IMR-90 (cell line): ENCODE results near the gene IGF1. TPM values are rescaled to one million over a fixed set of nuclear protein-coding genes. Genes with fewer than 3 reads are reported as not detected.

Experiments used
- ATAC-seq: fragments of 200-7000 bp; cut with Tn5 transposase; 2 replicates; pipeline ENCODE4 v1.9.1; 2020; ENCODE audit warnings: low read depth, mild to moderate bottlenecking, moderate library complexity
- BruUV-seq: library from RNA; stranded (reverse); fragments of 400-500 nt; replicated peaks from 2 replicates; lab custom pipeline; 2021; lab: Mats Ljungman, UMichigan
- CTCF ChIA-PET: fragments of 300-600 bp; formaldehyde crosslinking; extraction: SDS; loops from one replicate; lab custom pipeline; 2021; ENCODE audit warnings: antibody characterized with exemption; lab: Yijun Ruan, JAX
- POLR2A ChIA-PET: fragments of 300-600 bp; sonication (Branson Sonifier 250); formaldehyde crosslinking; loops from one replicate; lab custom pipeline; 2022; ENCODE audit warnings: antibody characterized with exemption; ENCODE audit not compliant: unreplicated experiment; lab: Charles Lee
- DNase-seq: peaks from one replicate; pipeline ENCODE4 v3.0.0; 2013
- H2AFZ ChIP-seq: replicated peaks from 2 replicates; pipeline ENCODE3; 2013; ENCODE audit warnings: low read length, mild to moderate bottlenecking; ENCODE audit not compliant: poor library complexity
- H2AK5ac ChIP-seq: 2 replicates; pipeline ENCODE4 v1.6.1; 2013; ENCODE audit warnings: low read depth, low read length, inconsistent platforms
- H2AK9ac ChIP-seq: replicated peaks from 2 replicates; pipeline ENCODE3; 2013; ENCODE audit warnings: mild to moderate bottlenecking, low read depth, low read length, moderate library complexity; ENCODE audit not compliant: poor library complexity
- H2BK120ac ChIP-seq: 2 replicates; pipeline ENCODE4 v1.6.1; 2013; ENCODE audit warnings: low read depth, low read length, inconsistent platforms
- H2BK15ac ChIP-seq: 3 replicates; pipeline ENCODE4 v1.6.1; 2013; ENCODE audit warnings: low read depth, low read length, inconsistent platforms
- H2BK20ac ChIP-seq: 2 replicates; pipeline ENCODE4 v1.6.1; 2013; ENCODE audit warnings: low read depth, mild to moderate bottlenecking, inconsistent platforms, low read length, moderate library complexity
- H2BK5ac ChIP-seq: 2 replicates; pipeline ENCODE4 v1.6.1; 2013; ENCODE audit warnings: mild to moderate bottlenecking, low read depth, low read length, inconsistent platforms; ENCODE audit not compliant: poor library complexity, severe bottlenecking
- H3K14ac ChIP-seq: replicated peaks from 2 replicates; pipeline ENCODE4 v1.6.1; 2013; ENCODE audit warnings: low read depth, low read length, inconsistent platforms
- H3K18ac ChIP-seq: 2 replicates; pipeline ENCODE4 v1.6.1; 2013; ENCODE audit warnings: low read depth, low read length, control low read depth
- H3K23ac ChIP-seq: 2 replicates; pipeline ENCODE4 v1.6.1; 2013; ENCODE audit warnings: low read depth, low read length, inconsistent platforms
- H3K27ac ChIP-seq: 2 replicates; pipeline ENCODE4 v1.5.1; 2013; ENCODE audit warnings: mild to moderate bottlenecking, control low read depth, low read length; ENCODE audit not compliant: insufficient read depth
- H3K27me3 ChIP-seq: 2 replicates; pipeline ENCODE4 v1.6.1; 2013; ENCODE audit warnings: low read length; ENCODE audit not compliant: control insufficient read depth, insufficient read depth
- H3K36me3 ChIP-seq: 2 replicates; pipeline ENCODE4 v1.6.1; 2013; ENCODE audit warnings: low read length, mixed read lengths; ENCODE audit not compliant: control insufficient read depth, insufficient read depth
- H3K4ac ChIP-seq: 2 replicates; pipeline ENCODE4 v1.6.1; 2013; ENCODE audit warnings: low read depth, low read length, inconsistent platforms
- H3K4me1 ChIP-seq: 2 replicates; pipeline ENCODE4 v1.6.1; 2013; ENCODE audit warnings: low read length, mixed read lengths; ENCODE audit not compliant: control insufficient read depth, insufficient read depth
- H3K4me2 ChIP-seq: 2 replicates; pipeline ENCODE4 v1.6.1; 2013; ENCODE audit warnings: low read depth, mild to moderate bottlenecking, control low read depth, low read length, moderate library complexity
- H3K4me3 ChIP-seq: 2 replicates; pipeline ENCODE4 v1.5.1; 2013; ENCODE audit warnings: low read depth, mild to moderate bottlenecking, control low read depth, low read length, moderate library complexity; ENCODE audit not compliant: insufficient read depth
- H3K56ac ChIP-seq: 2 replicates; pipeline ENCODE4 v1.6.1; 2013; ENCODE audit warnings: low read length, inconsistent platforms; ENCODE audit not compliant: insufficient read depth; ENCODE audit errors: extremely low read depth
- H3K79me1 ChIP-seq, 2 experiments: 2 replicates each; pipeline ENCODE4 v1.6.1; 2013; ENCODE audit warnings: low read length in 2 of 2, inconsistent platforms in 1 of 2, low read depth in 1 of 2
- H3K9ac ChIP-seq: 2 replicates; pipeline ENCODE4 v1.6.1; 2013; ENCODE audit warnings: low read depth, low read length, control low read depth
- H3K9me1 ChIP-seq: 2 replicates; pipeline ENCODE4 v1.6.1; 2013; ENCODE audit warnings: low read length, inconsistent platforms; ENCODE audit not compliant: insufficient read depth
- H3K9me3 ChIP-seq: 2 replicates; pipeline ENCODE4 v1.6.1; 2013; ENCODE audit warnings: low read length; ENCODE audit not compliant: control insufficient read depth, insufficient read depth
- H4K20me1 ChIP-seq: 2 replicates; pipeline ENCODE4 v1.6.1; 2013; ENCODE audit warnings: low read length, inconsistent platforms; ENCODE audit not compliant: insufficient read depth
- H4K5ac ChIP-seq: 2 replicates; pipeline ENCODE4 v1.6.1; 2013; ENCODE audit warnings: mild to moderate bottlenecking, low read depth, low read length, control low read depth
- H4K8ac ChIP-seq, 2 experiments: 2 replicates each; pipeline ENCODE4 v1.6.1; 2013; ENCODE audit warnings: low read depth in 2 of 2, low read length in 2 of 2, control low read depth in 1 of 2, inconsistent platforms in 1 of 2
- H4K91ac ChIP-seq: 2 replicates; pipeline ENCODE4 v1.6.1; 2013; ENCODE audit warnings: low read depth, low read length, inconsistent platforms; ENCODE audit not compliant: insufficient read depth
- BHLHE40 ChIP-seq: fragments of 150-350 bp; IDR thresholded peaks from 2 replicates; pipeline ENCODE4 v1.6.1; 2016; ENCODE audit warnings: mild to moderate bottlenecking, low read depth, low read length
- CEBPB ChIP-seq: IDR thresholded peaks from 2 replicates; pipeline ENCODE4 v1.6.1; 2012; ENCODE audit warnings: low read depth, low read length, improper control_type of control experiment
- CHD1 ChIP-seq: IDR thresholded peaks from 2 replicates; pipeline ENCODE4 v1.6.1; 2012; ENCODE audit warnings: low read depth, low read length, improper control_type of control experiment
- FOS ChIP-seq: fragments of 150-350 bp; IDR thresholded peaks from 2 replicates; pipeline ENCODE4 v1.6.1; 2016; ENCODE audit warnings: low read depth, low read length
- MAFK ChIP-seq: IDR thresholded peaks from 2 replicates; pipeline ENCODE4 v1.6.1; 2012; ENCODE audit warnings: low read depth, low read length, improper control_type of control experiment
- MAZ ChIP-seq: IDR thresholded peaks from 2 replicates; pipeline ENCODE4 v1.6.1; 2012; ENCODE audit warnings: low read depth, mild to moderate bottlenecking, low read length, improper control_type of control experiment, moderate library complexity, borderline replicate concordance
- NFE2L2 ChIP-seq: fragments of 150-350 bp; IDR thresholded peaks from 2 replicates; pipeline ENCODE4 v1.6.1; 2016; ENCODE audit warnings: low read depth, mild to moderate bottlenecking, low read length
- POLR2A ChIP-seq: IDR thresholded peaks from 2 replicates; pipeline ENCODE4 v1.6.1; 2012; ENCODE audit warnings: mild to moderate bottlenecking, low read depth, low read length
- RAD21 ChIP-seq: IDR thresholded peaks from 2 replicates; pipeline ENCODE4 v1.6.1; 2012; ENCODE audit warnings: low read length, improper control_type of control experiment
- RCOR1 ChIP-seq: IDR thresholded peaks from 2 replicates; pipeline ENCODE4 v1.6.1; 2012; ENCODE audit warnings: mild to moderate bottlenecking, low read length, improper control_type of control experiment; ENCODE audit not compliant: insufficient replicate concordance
- RFX5 ChIP-seq: IDR thresholded peaks from 2 replicates; pipeline ENCODE4 v1.8.0; 2012; ENCODE audit warnings: low read depth, mild to moderate bottlenecking, low read length, moderate library complexity
- WGBS, 2 experiments: methylation state at CpG; one replicate each; pipeline versions ENCODE4 v1.1.5 to v1.1.7; 2013; ENCODE audit warnings: missing lambda C conversion rate in 2 of 2; ENCODE audit not compliant: insufficient read length in 1 of 2; ENCODE audit errors: extremely low coverage in 2 of 2; 5-methylcytosine and 5-hydroxymethylcytosine counted together
- dilution Hi-C: fragments of 300-500 bp; cut with HindIII; formaldehyde crosslinking; loops from one replicate; pipeline ENCODE4 v1.14.3; 2018; ENCODE audit warnings: low sequenced_read_pairs; ENCODE audit not compliant: unreplicated experiment
- in situ Hi-C: fragments of 300-500 bp; cut with MboI; formaldehyde crosslinking; loops from 3 replicates; pipeline ENCODE4 v1.14.3; 2019; ENCODE audit warnings: low sequenced_read_pairs, inconsistent platforms, mixed read lengths
- intact Hi-C: fragments of 100-400 bp; cut with micrococcal nuclease; formaldehyde crosslinking; loops from 2 replicates; pipeline ENCODE4 v1.10.0; 2022
- polyA plus RNA-seq, 3 experiments: library from polyadenylated mRNA; depleted of rRNA; stranded (reverse); fragments of >200 nt; gene quantifications; 2 replicates each; pipeline ENCODE4 v1.2.3, GENCODE V29; 2012; ENCODE audit warnings: low replicate concordance in 1 of 3
- total RNA-seq: library from RNA; depleted of rRNA; stranded (reverse); fragments of >200 nt; gene quantifications from 2 replicates; pipeline ENCODE4 v1.2.3, GENCODE V29; 2012
- TF ChIP-seq, protein P1 (sequence below): fragments of 150-350 bp; IDR thresholded peaks from 2 replicates; pipeline ENCODE4 v1.6.1; 2016; ENCODE audit warnings: low read depth, mild to moderate bottlenecking, low read length, moderate library complexity, borderline replicate concordance
- TF ChIP-seq, protein P2 (sequence below): fragments of 150-350 bp; IDR thresholded peaks from 2 replicates; pipeline ENCODE4 v1.6.1; 2017; ENCODE audit warnings: mild to moderate bottlenecking, antibody characterized with exemption, low read length, low read depth
- TF ChIP-seq, protein P3 (sequence below): conservative IDR thresholded peaks from 2 replicates; pipeline ENCODE4 v1.5.1; 2012; ENCODE audit warnings: mild to moderate bottlenecking, low read depth, low read length, improper control_type of control experiment

The IGF1 gene
- total and polyA plus RNA-seq, 2 of the 4 experiments (the other 2 are of a cell fraction), result under 0.01 to 0.12 TPM

DNA sequence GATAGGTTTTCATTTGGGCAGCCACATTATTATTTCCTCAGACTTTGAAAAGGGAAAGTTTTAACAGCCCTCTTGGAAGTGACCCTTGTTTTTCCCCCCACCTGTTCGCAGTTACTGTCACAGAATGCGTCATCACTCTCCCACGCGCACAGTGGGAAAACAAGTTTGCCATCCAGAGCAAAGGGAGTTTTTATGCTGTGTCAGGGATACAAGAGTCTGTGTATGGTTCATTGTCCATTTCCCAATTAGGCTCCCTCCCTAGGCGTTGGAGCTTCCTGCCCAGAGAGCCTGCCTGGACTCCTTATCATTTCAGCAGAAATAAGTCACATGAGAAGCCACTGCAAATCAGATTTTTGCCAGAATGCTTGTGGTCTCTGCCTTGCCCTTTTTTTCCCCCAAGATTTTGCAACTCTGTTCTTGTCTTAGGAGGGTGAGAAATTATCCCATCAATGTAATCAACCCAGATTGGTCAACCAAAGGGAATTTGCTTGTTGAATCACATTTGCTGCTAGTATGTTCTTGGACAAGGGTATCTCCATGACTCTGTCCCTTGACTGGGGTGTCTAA, 104.1 kb downstream of the IGF1 start:
- Histone ChIP-seq H4K5ac (no peak overlapping the region), H3K9me1 (no peaks in the 10 kb centered on the region), H2BK5ac (no peak overlapping the region), H3K9me3 (no peaks in the 10 kb centered on the region), H4K20me1 (no peaks in the 10 kb centered on the region), H3K27me3 (no peaks in the 10 kb centered on the region), H3K4me3 (no peak overlapping the region), H4K91ac (no peak overlapping the region), H3K79me1 (no peaks in the 10 kb centered on the region), H3K18ac (no peak overlapping the region), H3K4me1 (peaks cover 6% of the 10 kb centered on the region), H2BK20ac (no peak overlapping the region), H3K9ac (no peak overlapping the region), H4K8ac (no peak overlapping the region), H3K56ac (no peak overlapping the region), H2AFZ (no peak overlapping the region), H3K4ac (no peak overlapping the region), H2AK5ac (no peak overlapping the region), H3K23ac (no peak overlapping the region), H2BK120ac (no peak overlapping the region), H2AK9ac (no peak overlapping the region), H2BK15ac (no peak overlapping the region), H3K4me2 (no peak overlapping the region), H3K14ac (no peak overlapping the region), H3K36me3 (no peaks in the 10 kb centered on the region), H3K27ac (peak overlapping the region; percentile 9; the same call in 1 of the 2 replicates)
- dilution Hi-C loops, result no loop called here
- no CpG with 5 or more reads among the region's 5 CpGs for WGBS, 2 experiments
- POLR2A ChIA-PET, result no interaction called here
- in situ Hi-C loops, result no loop called here
- CTCF ChIA-PET, result interaction anchor here (0.8 kb wide), 1 partner anchor 10 kb away, joined by 3 read pairs; no protein-coding TSS in a partner anchor
- BruUV-seq, result no TSS peak
- peak; percentile 48 for DNase-seq
- TF ChIP-seq POLR2A (no peak), RCOR1 (no peak), CEBPB (no peak), MAZ (no peak), RFX5 (no peak), FOS (no peak), CHD1 (no peak), BHLHE40 (no peak), RAD21 (no peak), NFE2L2 (no peak), MAFK (no peak)
- TF ChIP-seq, protein P1, sequence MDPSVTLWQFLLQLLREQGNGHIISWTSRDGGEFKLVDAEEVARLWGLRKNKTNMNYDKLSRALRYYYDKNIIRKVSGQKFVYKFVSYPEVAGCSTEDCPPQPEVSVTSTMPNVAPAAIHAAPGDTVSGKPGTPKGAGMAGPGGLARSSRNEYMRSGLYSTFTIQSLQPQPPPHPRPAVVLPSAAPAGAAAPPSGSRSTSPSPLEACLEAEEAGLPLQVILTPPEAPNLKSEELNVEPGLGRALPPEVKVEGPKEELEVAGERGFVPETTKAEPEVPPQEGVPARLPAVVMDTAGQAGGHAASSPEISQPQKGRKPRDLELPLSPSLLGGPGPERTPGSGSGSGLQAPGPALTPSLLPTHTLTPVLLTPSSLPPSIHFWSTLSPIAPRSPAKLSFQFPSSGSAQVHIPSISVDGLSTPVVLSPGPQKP, result no peak
- TF ChIP-seq, protein P2, sequence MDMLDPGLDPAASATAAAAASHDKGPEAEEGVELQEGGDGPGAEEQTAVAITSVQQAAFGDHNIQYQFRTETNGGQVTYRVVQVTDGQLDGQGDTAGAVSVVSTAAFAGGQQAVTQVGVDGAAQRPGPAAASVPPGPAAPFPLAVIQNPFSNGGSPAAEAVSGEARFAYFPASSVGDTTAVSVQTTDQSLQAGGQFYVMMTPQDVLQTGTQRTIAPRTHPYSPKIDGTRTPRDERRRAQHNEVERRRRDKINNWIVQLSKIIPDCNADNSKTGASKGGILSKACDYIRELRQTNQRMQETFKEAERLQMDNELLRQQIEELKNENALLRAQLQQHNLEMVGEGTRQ, result no peak
- TF ChIP-seq, protein P3, sequence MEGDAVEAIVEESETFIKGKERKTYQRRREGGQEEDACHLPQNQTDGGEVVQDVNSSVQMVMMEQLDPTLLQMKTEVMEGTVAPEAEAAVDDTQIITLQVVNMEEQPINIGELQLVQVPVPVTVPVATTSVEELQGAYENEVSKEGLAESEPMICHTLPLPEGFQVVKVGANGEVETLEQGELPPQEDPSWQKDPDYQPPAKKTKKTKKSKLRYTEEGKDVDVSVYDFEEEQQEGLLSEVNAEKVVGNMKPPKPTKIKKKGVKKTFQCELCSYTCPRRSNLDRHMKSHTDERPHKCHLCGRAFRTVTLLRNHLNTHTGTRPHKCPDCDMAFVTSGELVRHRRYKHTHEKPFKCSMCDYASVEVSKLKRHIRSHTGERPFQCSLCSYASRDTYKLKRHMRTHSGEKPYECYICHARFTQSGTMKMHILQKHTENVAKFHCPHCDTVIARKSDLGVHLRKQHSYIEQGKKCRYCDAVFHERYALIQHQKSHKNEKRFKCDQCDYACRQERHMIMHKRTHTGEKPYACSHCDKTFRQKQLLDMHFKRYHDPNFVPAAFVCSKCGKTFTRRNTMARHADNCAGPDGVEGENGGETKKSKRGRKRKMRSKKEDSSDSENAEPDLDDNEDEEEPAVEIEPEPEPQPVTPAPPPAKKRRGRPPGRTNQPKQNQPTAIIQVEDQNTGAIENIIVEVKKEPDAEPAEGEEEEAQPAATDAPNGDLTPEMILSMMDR, result no peak
- ATAC-seq, result peak; percentile 13
- intact Hi-C loops, result no loop called here
